Neural progenitor cell (in vitro differentiated cells): ENCODE measurements around the gene KCNMB4. TPM values are rescaled to one million over a fixed set of nuclear protein-coding genes. Genes with fewer than 3 reads are reported as not detected.

Experiments
- DNase-seq: peaks from one replicate; pipeline ENCODE4 v3.0.0-alpha.2; 2016; ENCODE audit warnings: low spot score
- H2AFZ ChIP-seq: fragments of 200-600 bp; sonication (generic); replicated peaks from 2 replicates; pipeline ENCODE4 v1.6.1; 2016; ENCODE audit warnings: antibody characterized with exemption
- H3F3A ChIP-seq: fragments of 200-600 bp; sonication (generic); 2 replicates; pipeline ENCODE4 v1.6.1; 2016; ENCODE audit warnings: antibody characterized with exemption, low read depth
- H3K27ac ChIP-seq: fragments of 200-600 bp; sonication (generic); 2 replicates; pipeline ENCODE4 v1.5.1; 2016; ENCODE audit warnings: mild to moderate bottlenecking
- H3K27me3 ChIP-seq: fragments of 200-600 bp; sonication (generic); 2 replicates; pipeline ENCODE4 v1.6.1; 2016; ENCODE audit warnings: mild to moderate bottlenecking, moderate library complexity
- H3K36me3 ChIP-seq: fragments of 200-600 bp; sonication (generic); 2 replicates; pipeline ENCODE4 v1.5.1; 2016
- H3K4me1 ChIP-seq: fragments of 200-600 bp; sonication (generic); 2 replicates; pipeline ENCODE4 v1.6.1; 2016; ENCODE audit warnings: mixed run types
- H3K4me2 ChIP-seq: fragments of 200-600 bp; sonication (generic); 2 replicates; pipeline ENCODE4 v1.6.1; 2016
- H3K4me3 ChIP-seq: fragments of 200-600 bp; sonication (generic); 2 replicates; pipeline ENCODE4 v1.5.1; 2016
- H3K79me2 ChIP-seq: fragments of 200-600 bp; sonication (generic); 2 replicates; pipeline ENCODE4 v1.6.1; 2016; ENCODE audit warnings: low read depth
- H3K9ac ChIP-seq: fragments of 200-600 bp; sonication (generic); 2 replicates; pipeline ENCODE4 v1.6.1; 2016
- H3K9me3 ChIP-seq: fragments of 200-600 bp; sonication (generic); 2 replicates; pipeline ENCODE4 v1.5.1; 2016; ENCODE audit warnings: low read depth
- H4K20me1 ChIP-seq: fragments of 200-600 bp; sonication (generic); 2 replicates; pipeline ENCODE4 v1.6.1; 2016; ENCODE audit warnings: low read depth
- H3K27ac Mint-ChIP-seq: 3 replicates; pipeline ENCODE4 v1.8.0; 2021; ENCODE audit warnings: mixed read lengths
- H3K27me3 Mint-ChIP-seq: 2 replicates; pipeline ENCODE4 v1.8.0; 2022; ENCODE audit warnings: low read depth, mild to moderate bottlenecking, inconsistent platforms, moderate library complexity, mixed read lengths; ENCODE audit not compliant: insufficient read depth
- H3K36me3 Mint-ChIP-seq: 3 replicates; pipeline ENCODE4 v1.8.0; 2021; ENCODE audit warnings: mixed read lengths
- H3K4me1 Mint-ChIP-seq: 3 replicates; pipeline ENCODE4 v1.8.0; 2021; ENCODE audit warnings: mixed read lengths
- H3K4me3 Mint-ChIP-seq: 3 replicates; pipeline ENCODE4 v1.8.0; 2021; ENCODE audit warnings: mild to moderate bottlenecking, moderate library complexity, mixed read lengths
- H3K9me3 Mint-ChIP-seq: 3 replicates; pipeline ENCODE4 v1.8.0; 2020; ENCODE audit warnings: mixed read lengths
- EZH2 ChIP-seq: fragments of 200-600 bp; sonication (generic); IDR thresholded peaks from 2 replicates; pipeline ENCODE4 v1.6.1; 2017; ENCODE audit warnings: antibody characterized with exemption, mild to moderate bottlenecking, moderate library complexity
- EZH2phosphoT487 ChIP-seq: fragments of 200-600 bp; sonication (generic); IDR thresholded peaks from 2 replicates; pipeline ENCODE4 v1.6.1; 2017; ENCODE audit warnings: antibody characterized with exemption
- total RNA-seq: library from RNA; depleted of rRNA; stranded (reverse); fragments of >200 nt; gene quantifications from 2 replicates; pipeline ENCODE4 v1.2.3, GENCODE V29; 2015; ENCODE audit warnings: low replicate concordance
- TF ChIP-seq, protein P1 (sequence below): fragments of 200-600 bp; sonication (generic); IDR thresholded peaks from 2 replicates; pipeline ENCODE4 v1.5.1; 2017; ENCODE audit warnings: antibody characterized with exemption, mild to moderate bottlenecking

Gene KCNMB4
- total RNA-seq, 1 donor from 2014 or later: 8.5 TPM

DNA sequence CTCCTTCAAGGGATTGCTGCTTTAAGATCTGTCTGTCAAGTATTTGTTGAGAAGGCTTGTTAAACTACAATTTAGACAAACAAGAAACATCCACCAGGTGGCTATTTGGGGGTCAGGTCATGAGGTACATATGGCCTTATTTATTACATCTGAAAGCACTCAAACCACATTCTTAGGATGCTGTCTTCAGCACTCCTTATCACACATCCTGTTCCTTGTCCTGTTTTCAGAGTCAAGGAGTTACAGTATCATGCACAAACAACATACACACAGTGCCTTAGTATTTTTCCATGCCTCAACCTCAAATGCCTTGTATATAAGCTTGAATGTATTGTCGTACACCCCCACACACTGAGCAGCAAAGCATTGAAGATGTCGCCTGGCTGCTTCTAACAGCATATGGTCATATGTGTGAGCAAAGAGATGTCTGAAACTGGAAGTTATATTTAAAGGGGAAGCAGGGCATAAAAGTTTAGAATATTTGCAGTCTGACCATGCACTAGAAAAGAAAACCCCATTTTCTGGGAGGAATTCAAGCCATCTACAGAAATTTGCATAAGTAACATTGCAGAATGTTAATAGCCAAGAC, 83.8 kb downstream of the KCNMB4 start:
- no peak for DNase-seq
- no peaks in the 10 kb centered on the region for H3K9me3 ChIP-seq
- Mint-ChIP-seq H3K36me3 (peaks cover 2% of the 10 kb centered on the region), H3K27me3 (no peaks in the 10 kb centered on the region), H3K9me3 (peaks cover 10% of the 10 kb centered on the region), H3K4me3 (no peak overlapping the region), H3K4me1 (no peaks in the 10 kb centered on the region), H3K27ac (no peak overlapping the region)
- no peak overlapping the region for H3K4me2 ChIP-seq
- H3K36me3 ChIP-seq: no peaks in the 10 kb centered on the region
- no peak overlapping the region for H3K27ac ChIP-seq
- no peak overlapping the region for H3K9ac ChIP-seq
- no peaks in the 10 kb centered on the region for H3K79me2 ChIP-seq
- H3F3A ChIP-seq: no peaks in the 10 kb centered on the region
- H2AFZ ChIP-seq: no peak overlapping the region
- no peak overlapping the region for H3K4me3 ChIP-seq
- H3K4me1 ChIP-seq: no peaks in the 10 kb centered on the region
- no peaks in the 10 kb centered on the region for H3K27me3 ChIP-seq
- no peaks in the 10 kb centered on the region for H4K20me1 ChIP-seq
- TF ChIP-seq, protein P1, sequence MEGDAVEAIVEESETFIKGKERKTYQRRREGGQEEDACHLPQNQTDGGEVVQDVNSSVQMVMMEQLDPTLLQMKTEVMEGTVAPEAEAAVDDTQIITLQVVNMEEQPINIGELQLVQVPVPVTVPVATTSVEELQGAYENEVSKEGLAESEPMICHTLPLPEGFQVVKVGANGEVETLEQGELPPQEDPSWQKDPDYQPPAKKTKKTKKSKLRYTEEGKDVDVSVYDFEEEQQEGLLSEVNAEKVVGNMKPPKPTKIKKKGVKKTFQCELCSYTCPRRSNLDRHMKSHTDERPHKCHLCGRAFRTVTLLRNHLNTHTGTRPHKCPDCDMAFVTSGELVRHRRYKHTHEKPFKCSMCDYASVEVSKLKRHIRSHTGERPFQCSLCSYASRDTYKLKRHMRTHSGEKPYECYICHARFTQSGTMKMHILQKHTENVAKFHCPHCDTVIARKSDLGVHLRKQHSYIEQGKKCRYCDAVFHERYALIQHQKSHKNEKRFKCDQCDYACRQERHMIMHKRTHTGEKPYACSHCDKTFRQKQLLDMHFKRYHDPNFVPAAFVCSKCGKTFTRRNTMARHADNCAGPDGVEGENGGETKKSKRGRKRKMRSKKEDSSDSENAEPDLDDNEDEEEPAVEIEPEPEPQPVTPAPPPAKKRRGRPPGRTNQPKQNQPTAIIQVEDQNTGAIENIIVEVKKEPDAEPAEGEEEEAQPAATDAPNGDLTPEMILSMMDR: no peak
- TF ChIP-seq EZH2phosphoT487: no peak
- no peak for TF ChIP-seq EZH2

DNA sequence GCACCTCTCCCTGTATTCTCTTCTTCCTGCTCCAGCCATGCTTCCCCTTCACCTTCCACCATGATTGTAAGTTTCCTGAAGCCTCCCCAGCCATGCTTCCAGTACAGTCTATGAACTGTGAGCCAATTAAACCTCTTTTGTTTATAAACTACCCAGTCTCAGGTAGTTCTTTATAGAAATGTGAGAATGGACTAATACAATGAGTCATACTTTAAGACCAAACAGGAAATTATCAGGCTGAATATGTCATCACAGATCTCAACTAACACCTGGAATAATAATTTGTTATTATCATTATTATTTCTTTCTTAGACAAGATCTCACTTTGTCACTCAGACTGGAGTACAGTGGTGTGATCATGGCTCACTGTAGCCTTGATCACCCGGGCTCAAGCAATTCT, 85.4 kb downstream of the KCNMB4 start:
- Mint-ChIP-seq H3K36me3 (peaks cover 2% of the 10 kb centered on the region), H3K4me1 (no peaks in the 10 kb centered on the region), H3K27ac (no peak overlapping the region), H3K27me3 (no peaks in the 10 kb centered on the region), H3K4me3 (no peak overlapping the region), H3K9me3 (peaks cover 10% of the 10 kb centered on the region)
- H3F3A ChIP-seq: no peaks in the 10 kb centered on the region
- H4K20me1 ChIP-seq: no peaks in the 10 kb centered on the region
- no peak overlapping the region for H2AFZ ChIP-seq
- H3K36me3 ChIP-seq: no peaks in the 10 kb centered on the region
- TF ChIP-seq EZH2 (no peak), EZH2phosphoT487 (no peak)
- TF ChIP-seq, protein P1: no peak
- H3K9ac ChIP-seq: no peak overlapping the region
- H3K4me1 ChIP-seq: no peaks in the 10 kb centered on the region
- no peak overlapping the region for H3K4me3 ChIP-seq
- no peaks in the 10 kb centered on the region for H3K79me2 ChIP-seq
- DNase-seq: no peak
- H3K27me3 ChIP-seq: no peaks in the 10 kb centered on the region
- H3K9me3 ChIP-seq: no peaks in the 10 kb centered on the region
- H3K27ac ChIP-seq: no peak overlapping the region
- no peak overlapping the region for H3K4me2 ChIP-seq

DNA sequence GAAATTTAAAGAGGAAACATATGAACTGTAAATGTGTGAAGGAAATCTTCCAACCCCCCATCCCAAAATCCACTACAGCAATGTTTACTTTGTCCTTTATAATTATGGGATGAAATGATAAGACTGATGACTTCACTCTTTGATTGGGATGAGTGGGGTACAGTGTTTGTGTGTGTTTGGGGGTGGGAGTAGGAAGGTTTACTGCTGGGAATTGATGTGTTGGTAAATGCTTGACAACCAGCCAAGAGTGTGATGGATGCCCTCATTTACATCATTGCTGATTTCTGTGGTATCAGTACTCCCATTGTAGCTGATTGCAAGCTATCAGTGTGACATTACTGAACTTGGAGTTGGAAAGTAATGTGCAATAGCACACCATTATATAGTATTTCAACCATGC, 90.9 kb downstream of the KCNMB4 start:
- Mint-ChIP-seq H3K27ac (no peak overlapping the region), H3K4me3 (no peak overlapping the region), H3K36me3 (no peaks in the 10 kb centered on the region), H3K27me3 (no peaks in the 10 kb centered on the region), H3K4me1 (no peaks in the 10 kb centered on the region), H3K9me3 (peaks cover 4% of the 10 kb centered on the region)
- DNase-seq: no peak
- no peak overlapping the region for H3K4me3 ChIP-seq
- no peaks in the 10 kb centered on the region for H3K27me3 ChIP-seq
- no peak overlapping the region for H2AFZ ChIP-seq
- no peak overlapping the region for H3K27ac ChIP-seq
- H3K9me3 ChIP-seq: no peaks in the 10 kb centered on the region
- no peak for TF ChIP-seq EZH2
- no peaks in the 10 kb centered on the region for H3K79me2 ChIP-seq
- H3K4me2 ChIP-seq: no peak overlapping the region
- H3K4me1 ChIP-seq: no peaks in the 10 kb centered on the region
- no peaks in the 10 kb centered on the region for H3K36me3 ChIP-seq
- H4K20me1 ChIP-seq: no peaks in the 10 kb centered on the region
- no peaks in the 10 kb centered on the region for H3F3A ChIP-seq
- H3K9ac ChIP-seq: no peak overlapping the region

DNA sequence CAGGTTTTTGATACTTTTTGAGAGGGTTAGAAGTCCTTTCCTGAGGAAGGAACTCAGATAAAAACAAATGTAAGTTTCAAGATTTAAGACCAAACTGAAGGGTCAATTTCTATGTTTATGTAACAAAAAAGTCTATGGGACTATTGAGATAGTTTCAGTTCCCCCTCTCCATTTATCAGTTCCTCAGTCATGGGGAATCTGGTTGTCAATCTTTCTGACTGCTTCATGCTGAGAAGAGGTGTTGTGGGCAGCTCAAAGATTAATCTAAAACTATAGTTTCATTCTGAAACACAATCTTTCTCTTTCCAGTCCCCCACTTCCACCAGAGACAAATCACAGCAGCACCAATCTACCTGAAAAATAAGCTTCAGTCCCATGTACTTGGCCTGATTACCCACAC, 93.7 kb downstream of the KCNMB4 start:
- Mint-ChIP-seq H3K9me3 (peaks cover 20% of the 10 kb centered on the region), H3K4me1 (no peaks in the 10 kb centered on the region), H3K27ac (no peak overlapping the region), H3K36me3 (no peaks in the 10 kb centered on the region), H3K4me3 (no peak overlapping the region), H3K27me3 (no peaks in the 10 kb centered on the region)
- H3K4me1 ChIP-seq: no peaks in the 10 kb centered on the region
- H3K79me2 ChIP-seq: no peaks in the 10 kb centered on the region
- H3K9ac ChIP-seq: no peak overlapping the region
- TF ChIP-seq EZH2 (no peak), EZH2phosphoT487 (no peak)
- TF ChIP-seq, protein P1: no peak
- no peak overlapping the region for H2AFZ ChIP-seq
- no peak overlapping the region for H3K4me3 ChIP-seq
- H3F3A ChIP-seq: no peaks in the 10 kb centered on the region
- no peaks in the 10 kb centered on the region for H3K27me3 ChIP-seq
- no peak overlapping the region for H3K4me2 ChIP-seq
- H4K20me1 ChIP-seq: no peaks in the 10 kb centered on the region
- no peaks in the 10 kb centered on the region for H3K9me3 ChIP-seq
- H3K27ac ChIP-seq: no peak overlapping the region
- no peak for DNase-seq
- H3K36me3 ChIP-seq: no peaks in the 10 kb centered on the region
